Fibroblast of skin of back (primary cell): ENCODE measurements around the gene FRA10AC1. TPM values are rescaled to one million over a fixed set of nuclear protein-coding genes. Genes with fewer than 3 reads are reported as not detected.
A peak's percentile ranks its signal among the peaks of the same experiment; 100 is the strongest.

Experiments used
- DNase-seq: peaks from one replicate; pipeline ENCODE4 v3.0.0-alpha.2; 2013
- polyA plus RNA-seq, 2 experiments: library from polyadenylated mRNA; unstranded; fragments of 120-200 nt; gene quantifications; one replicate each; pipeline ENCODE4 v1.2.1, GENCODE V29; 2013; ENCODE audit not compliant: insufficient read length in 2 of 2

The FRA10AC1 gene, protein sequence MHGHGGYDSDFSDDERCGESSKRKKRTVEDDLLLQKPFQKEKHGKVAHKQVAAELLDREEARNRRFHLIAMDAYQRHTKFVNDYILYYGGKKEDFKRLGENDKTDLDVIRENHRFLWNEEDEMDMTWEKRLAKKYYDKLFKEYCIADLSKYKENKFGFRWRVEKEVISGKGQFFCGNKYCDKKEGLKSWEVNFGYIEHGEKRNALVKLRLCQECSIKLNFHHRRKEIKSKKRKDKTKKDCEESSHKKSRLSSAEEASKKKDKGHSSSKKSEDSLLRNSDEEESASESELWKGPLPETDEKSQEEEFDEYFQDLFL
- polyA plus RNA-seq (2013, experiment 1 of 2; ENCODE audit: insufficient read length) = 16.9 TPM
- 22.7 TPM for polyA plus RNA-seq (2013, experiment 2 of 2; ENCODE audit: insufficient read length)

DNA sequence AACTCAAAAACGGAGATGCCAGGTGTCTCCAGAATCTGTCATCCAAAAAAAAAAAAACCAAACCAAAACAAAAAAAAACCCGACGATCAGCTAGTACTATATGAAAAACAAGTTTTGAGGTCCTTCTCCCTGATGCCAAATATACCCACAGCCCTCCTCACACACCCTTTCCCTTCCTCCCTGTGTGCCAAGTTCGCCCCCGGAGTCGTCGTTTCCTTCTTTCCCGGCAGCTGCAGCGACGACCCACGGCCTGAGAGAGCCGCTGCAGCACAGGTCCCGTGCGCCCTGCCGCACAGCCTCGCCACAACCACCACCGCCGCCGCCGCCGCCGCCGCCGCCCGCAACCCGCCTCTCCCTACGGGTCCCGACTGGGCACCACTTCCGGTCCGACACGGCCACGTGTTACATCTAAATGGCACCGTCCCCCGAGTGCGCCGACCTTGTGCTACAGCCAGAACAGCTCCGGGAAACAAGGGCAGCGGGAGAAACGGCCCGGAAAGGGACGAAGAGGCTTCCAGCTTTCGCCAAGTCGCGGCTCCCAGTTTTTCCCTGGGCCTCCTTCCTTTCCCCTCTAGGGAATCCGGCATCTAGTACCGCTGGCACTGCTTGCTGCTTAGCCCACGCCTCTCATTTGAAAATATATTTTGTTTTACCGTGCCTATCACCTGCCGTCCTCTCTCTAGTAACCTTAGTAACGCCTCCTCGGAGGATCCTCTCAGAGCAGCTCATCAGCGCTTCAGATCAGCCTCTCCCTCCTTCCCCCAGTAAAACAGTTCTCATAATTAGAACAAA lies at the start of gene FRA10AC1:
Gene FRA10AC1, minus strand, starts transcription at position 383 of the 792 bp plus-strand sequence. CDS start 2,486 bp downstream, outside the sequence.
- DNase-seq = peak; percentile 90

DNA sequence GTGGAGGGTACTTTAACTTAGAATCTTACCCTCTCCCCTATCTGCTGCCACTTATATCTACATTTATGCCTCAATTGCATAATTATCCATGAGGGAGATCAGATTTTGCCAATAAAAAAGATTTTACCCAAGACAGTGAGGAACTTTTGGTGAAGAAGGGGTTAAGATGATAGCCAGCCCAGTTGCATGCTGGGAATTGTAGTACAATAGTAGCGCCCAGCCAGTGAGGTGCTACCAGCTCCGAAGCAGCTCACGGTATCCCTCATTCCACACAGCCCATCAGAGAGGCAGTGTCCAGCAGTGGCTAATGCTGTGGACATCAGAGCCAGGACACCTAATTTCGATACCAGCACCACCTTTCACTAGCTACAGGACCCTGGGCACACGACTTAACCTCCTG lies 49.4 kb upstream of the FRA10AC1 start:
- DNase-seq = peak; percentile 33

DNA sequence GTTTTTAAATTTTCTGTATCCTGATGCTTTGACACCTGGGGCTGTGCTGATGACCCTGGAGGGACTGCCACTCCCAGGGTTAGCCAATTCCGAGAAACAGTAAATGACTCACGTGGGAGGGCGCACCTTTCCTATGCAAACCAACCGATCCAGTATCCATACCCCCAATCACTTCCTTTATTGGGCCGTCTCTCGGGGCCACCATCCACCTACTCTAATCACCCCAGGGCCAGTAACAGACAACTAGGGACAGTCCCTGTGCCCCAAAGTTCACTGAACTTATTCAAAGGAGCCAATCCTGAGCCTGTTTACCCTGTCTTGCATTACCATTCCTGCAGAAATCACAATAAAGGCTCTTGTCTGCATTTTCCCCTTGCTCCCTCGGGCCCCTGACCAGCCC lies 48.7 kb upstream of the FRA10AC1 start:
- DNase-seq = no peak

DNA sequence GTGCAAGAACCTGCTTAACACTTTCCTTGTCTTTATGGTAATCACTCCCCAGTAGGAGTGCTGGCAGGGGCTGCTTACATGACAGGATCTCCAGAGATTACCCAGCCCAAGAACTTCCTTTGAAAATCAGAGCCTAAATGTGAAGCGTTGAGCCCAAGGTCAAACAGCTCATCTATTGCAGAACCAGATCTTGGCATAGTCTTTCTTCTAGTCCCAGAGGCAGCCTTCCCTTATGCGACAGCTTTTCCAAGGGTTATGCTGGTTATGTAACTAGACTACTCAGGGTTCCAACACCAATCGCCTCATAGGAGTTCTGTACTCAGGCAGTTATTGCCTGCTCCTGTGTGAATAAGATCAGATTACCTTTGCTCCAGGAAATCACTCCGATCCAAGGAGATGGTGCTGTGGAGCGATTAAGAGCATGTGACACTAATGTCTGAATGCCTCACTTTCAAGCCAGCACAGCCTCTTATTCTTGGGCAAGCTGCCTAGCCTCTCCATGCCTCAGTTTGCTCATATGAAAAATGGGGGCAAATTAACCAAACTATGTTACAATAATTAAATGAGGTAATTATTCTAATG lies 46.9 kb upstream of the FRA10AC1 start:
- no peak for DNase-seq

DNA sequence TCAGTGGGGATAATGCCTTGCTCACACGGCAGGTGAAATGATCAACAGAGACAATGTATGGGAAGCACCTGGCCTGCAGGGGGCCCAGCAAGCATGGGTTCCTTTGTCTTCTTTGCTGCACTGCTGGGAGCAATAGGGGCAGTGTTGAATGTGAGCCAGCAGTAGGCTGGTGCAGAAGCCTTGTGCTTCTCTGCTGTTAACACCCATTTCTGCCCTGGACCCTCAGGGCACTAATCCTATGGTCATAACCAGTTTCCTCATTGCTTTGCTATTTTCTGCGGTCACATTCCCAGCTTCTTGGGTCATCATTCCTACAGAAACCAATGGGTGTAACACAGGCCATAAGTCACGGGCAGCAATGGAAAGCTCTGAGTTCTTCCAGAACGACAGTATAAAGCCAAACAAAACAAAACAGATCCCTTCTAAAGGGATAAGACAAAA lies 44.5 kb upstream of the FRA10AC1 start:
- DNase-seq = peak; percentile 98

DNA sequence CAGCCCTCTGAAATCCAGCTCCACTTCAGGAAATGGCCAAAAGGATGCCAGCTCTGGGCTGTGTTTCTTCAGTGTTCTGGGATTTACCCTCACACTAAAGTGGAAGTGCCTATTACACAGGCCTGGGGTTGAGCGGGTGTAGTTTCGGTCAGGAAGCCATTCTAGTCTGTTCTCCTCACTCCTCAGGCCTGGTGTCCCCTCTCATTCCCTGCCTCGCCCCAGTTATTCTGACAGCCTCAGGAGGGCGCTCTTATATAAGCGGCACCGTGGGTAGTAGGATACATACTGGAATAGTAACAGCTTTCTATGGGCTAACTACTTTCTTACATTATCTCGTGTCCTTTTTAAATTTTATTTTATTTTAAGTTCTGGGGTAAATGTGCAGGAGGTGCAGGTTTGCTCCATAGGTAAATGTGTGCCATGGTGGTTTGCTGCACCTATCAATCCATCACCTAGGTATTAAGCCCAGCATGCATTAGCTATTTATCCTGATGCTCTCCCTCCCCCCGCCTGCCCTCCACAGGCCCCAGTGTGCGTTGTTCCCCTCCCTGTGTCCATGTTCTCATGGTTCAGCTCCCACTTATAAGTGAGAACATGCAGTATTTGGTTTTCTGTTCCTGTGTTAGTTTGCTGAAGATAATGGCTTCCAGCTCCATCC lies 43.1 kb upstream of the FRA10AC1 start:
- DNase-seq = peak; percentile 39

DNA sequence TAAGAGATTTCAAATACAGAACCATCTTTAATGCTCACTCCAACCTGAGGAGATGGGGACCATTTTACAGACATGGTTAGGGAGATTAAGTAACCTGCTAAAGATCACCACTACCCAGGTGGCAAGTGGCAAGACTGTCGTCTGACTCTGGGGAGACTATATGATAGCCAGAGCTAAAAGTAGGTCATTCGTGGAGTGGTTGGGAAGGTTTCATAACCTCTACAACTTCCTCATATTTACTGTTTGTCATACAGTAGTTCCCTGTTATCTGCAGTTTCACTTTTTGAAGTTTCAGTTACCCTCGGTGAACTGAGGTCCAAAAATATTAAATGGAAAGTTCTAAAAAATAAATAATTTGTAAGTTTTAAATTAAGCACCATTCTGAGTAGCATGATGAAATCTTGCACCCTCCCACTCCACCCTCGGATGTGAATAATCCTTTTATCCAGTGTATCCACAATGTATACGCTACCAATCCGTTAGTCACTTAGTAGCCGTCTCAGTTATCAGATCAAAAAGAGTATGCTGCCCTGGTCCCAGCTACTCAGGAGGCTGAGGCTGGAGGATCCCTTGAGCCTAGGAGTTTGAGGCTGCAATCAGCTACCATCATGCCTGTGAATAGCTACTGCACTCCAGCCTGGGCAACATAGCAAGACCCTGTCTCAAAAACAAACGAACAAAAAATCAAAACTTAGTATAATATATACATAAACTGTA lies 40.4 kb upstream of the FRA10AC1 start:
- no peak for DNase-seq

DNA sequence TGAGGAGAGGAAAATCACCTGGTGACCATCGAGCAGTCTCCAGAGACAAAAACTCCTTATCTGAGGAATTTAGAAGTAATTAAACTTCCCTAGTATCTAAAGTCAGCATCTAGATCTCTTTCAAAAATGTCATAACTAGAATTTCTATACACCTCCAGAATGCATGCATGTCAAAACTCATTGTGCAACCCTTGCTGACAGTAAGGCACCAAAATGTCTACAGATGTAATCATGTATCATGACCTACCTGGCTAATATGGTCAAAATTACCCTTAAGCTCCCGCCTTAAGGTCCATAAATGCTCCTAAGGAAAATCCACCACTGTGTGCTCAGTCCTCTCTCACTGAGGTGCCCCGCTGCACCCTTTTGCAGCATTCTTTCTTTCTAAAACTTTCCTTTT lies 39.0 kb upstream of the FRA10AC1 start:
- DNase-seq = no peak

DNA sequence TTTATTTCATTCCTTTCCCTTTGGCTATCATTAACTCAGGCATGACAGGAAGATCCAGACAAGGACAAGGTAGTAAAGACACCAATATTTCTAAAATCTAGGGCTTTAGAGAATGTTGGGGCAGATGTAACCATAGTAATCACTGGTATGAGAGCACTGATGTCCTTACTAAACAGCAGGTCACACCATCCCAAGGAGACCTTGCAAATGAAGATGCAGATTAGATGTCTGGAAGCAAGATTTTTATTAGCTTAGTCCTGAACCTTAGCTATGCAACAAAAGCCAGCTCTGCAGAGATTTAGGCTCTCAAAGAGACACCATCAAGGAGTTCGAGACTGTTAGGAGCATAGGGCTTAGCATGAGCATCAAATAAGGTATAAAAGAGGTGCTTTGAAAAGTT lies 23.6 kb upstream of the FRA10AC1 start:
- no peak for DNase-seq

DNA sequence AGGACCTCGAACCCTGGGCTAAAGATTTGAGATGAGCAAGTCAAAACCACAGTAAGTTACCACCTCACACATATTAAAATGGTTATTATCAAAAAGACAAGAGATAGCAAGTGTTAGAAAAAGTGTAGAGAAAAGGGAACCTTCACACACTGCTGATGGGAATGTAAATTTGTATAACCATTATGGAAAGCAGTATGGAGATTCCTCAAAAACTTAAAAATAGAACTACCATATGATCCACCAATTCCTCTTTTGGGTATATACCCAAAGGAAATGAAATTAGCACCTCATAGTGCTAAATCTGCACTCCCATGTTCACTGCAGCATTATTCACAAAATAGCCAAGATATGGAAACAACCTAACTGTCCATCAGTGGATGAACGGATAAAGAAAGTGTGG lies 20.8 kb upstream of the FRA10AC1 start:
- no peak for DNase-seq

DNA sequence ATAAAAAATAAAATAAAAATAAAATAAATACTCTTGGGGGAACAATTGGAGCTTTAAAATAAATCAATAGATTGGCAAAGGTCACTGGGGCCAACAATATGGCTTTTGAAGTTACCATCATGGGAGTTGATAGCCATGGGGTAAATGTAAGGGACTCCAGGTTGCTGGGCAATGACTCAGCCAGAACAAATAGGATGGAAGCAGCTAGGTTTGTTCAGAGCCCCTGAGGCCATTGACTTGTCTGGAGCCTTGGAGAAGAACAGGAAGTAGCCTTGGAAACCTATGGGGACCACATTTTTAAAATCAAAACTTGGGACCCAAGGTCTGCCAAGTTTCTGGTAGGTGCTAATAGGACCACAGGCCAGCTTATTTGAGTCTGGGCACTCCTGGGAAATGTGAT lies 20.2 kb upstream of the FRA10AC1 start:
- no peak for DNase-seq

DNA sequence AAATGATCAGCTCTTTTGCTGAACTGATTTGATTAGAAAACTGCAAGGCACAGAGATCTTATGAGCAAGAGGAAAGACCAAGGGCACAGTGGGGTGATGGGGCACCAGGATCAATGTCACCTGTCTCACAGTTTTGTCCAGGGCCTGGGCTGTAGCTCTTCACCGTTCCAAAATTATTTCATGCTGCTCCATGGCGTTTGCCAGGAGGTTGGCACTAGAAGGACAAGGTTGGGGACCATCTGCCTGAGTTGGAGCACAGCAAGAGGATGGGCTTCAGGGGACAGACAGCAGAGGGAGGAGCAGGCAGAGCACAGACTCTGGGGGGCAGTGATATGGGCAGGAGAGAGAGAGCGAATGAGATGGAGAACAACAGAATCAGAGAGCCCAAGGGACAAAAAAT lies 17.5 kb upstream of the FRA10AC1 start:
- DNase-seq = no peak

DNA sequence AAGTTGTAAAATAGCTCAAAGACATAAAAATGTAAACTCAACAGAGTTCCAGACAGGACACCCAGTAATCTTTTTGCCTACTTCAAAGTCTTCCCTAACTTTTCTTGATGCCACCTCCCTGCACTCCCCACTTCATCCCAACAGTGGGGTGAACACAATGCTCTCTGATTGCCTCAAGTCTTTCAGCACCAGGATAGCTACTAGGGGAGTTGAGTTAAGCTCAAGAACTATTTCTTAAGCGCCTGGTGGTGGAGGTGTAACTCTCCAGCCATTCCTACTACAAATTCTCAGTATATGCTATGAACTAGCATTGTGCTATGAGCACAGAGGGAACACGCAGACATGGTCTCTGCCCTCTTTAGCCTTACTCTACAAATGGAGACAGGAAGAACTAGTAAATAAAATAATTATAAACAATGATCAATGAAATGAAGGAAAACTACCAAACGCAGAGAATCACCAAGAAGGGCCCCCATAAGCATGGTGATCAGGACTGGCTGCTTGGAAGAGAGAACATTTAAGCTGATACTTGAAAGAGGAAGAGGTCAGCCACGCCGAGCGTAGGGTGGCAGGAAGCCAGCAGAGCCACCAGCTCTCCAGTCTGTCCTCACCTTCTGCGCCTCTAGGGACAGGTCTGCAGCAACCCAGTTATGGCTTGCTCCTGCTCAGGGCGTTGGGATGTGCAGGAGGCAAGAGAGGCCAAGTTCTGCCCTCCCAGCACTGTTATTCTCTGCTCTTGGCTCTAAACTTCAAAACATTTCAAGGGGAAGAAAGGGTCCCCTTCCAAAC lies 16.7 kb upstream of the FRA10AC1 start:
- no peak for DNase-seq

DNA sequence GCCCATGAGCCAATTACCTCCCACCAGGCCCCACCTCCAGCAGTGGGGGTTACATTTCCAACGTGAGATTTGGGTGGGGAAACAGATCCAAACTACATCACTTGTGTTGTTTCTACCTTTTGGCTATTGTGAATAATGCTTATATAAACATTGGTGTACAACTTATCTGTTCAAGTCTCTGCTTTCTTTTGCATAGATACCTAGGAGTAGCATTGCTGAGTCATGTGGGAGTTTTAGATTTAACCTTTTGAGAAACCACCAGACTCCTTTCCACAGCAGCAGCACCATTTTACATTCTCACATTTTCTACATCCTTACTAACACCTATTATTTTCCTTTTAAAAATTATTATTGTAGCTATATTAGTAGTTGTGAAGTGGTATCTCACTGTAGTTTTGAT lies 14.4 kb upstream of the FRA10AC1 start:
- no peak for DNase-seq

DNA sequence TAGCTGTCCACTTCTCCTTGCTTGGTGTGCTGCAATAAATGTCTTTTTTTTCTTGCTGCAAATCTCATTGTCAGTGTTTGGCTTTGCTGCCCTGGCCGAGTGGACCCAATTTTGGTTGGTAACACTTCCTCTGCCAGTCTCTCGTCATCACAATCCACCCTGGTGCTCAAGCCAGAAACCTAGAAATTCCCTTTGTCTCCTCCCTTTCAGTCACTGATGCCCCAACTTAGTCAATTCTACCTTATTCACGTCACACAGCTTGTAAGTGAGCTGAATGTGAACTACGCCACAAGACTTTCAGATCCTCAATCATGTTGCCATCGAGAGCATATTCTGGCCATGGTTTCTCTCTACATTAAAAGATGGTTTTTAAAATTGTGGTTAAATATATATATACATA lies 13.0 kb upstream of the FRA10AC1 start:
- DNase-seq = no peak

DNA sequence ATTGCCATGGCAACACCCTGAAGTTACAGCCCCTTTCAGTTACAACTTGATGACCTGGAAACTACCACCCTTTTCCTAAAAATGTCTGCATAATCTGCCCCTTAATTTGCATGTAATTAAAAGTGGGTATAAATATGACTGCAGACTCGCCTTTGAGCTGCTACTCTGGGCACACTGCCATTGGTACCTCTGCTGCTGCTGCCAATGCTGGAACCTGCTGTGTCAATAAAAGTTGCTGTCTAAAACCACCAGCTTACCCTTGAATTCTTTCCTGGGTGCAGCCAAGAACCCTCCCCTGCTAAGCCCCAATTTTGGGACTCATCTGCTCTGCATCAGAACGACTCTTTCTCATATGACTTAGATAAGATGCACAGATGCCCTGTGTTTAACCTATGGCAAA lies 10.2 kb upstream of the FRA10AC1 start:
- no peak for DNase-seq

DNA sequence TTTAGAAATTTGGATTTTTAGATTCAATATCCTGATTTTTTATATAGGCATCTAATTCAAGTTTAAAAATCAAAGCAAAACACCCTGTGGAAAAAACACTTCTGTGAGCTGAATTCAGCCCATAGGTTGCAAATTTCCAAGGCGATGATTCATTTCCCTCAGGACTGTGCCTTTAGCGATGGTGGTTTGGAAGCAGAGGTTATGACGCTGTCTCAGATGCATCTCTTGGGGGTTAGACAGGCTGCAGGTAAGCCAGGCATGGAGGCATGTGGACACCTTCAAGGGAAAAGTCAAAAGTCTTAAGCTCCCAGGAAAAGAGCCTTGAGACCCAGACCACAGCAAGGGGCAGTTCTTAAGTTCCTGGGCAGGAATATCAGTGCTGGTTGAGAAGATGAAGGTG lies 9.5 kb upstream of the FRA10AC1 start:
- DNase-seq = peak; percentile 6

DNA sequence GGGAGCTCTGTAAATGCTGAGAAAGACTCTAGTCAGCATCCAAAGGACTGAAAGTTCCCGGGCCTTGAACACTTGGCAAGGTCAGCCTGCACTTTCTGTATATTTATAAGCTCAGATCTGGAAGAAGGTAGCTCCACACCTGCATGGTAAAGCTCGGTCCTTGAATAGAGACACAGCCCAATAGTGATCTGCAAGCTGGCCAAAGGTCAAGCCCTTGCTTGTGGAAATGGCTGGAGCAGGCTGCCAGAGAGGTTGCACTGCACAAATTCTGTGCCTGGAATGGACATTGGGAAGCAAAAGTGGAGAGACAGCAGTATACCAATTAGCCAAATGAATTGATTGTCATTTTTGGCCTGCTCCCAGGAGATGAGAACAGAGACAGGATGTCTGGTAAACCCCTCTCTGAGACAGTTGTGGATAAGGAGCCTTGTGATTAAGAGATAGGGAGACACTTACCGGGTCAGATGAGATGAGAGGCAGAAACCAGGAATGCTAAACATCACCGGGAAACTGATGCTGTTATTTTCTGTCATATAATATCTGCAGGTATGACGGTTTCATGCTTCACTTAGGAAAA lies 8.0 kb upstream of the FRA10AC1 start:
- DNase-seq = no peak

DNA sequence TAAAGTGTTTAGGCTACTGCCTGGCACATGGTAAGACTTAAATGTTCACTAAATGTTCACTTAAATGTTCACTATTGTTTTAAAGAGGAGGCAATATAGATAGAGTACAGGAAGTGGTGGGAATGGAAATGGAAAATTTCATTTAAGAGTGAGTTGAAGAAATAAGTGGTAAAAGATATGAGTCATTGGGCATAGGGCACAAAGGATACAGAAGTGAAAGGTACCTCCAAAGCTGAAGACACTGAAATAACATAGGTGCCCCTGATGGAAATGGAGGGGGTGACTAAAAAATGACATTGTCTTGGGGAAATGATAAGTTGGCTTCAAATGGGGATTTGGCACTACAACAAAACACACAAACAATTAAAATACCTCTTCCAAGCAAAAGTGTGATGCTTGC lies 5.2 kb upstream of the FRA10AC1 start:
- no peak for DNase-seq

DNA sequence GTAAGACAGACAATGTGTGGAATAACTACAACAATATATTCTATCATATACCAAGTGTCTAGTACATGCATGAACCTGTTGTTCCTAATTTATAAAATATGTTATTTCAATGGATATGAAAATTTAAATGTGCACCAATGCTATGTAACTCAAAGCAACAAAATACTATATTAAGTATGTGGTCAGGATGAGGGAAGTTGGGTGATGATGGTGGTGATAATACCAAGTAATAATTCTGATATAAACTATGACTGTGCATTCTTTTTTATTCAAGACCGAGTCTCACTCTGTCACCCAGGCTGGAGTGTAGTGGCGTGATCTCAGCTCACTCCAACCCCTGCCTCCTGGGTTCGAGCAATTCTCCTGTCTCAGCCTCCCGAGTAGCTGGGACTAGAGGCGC lies 2.1 kb upstream of the FRA10AC1 start:
- no peak for DNase-seq

DNA sequence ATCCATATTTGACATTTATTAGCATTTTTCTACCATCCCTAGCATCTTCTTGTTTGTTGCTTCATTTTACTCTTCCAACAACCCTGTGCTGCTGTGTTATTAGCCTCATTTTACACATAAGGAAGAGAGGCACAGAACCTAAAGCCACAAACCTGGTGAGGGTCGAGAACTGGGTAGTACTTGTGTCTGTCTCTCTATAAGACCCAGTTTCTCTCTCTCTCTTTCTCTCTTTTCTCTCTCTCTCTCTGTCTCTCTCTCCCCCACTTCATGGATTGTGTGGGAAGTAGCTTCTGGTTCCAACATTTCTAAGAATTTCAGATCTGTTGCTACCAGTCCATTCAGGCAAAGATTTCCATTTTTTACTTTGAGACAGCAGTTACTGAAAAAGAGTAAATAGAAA lies 1.4 kb upstream of the FRA10AC1 start:
- DNase-seq = no peak
